Mesothelial cell of epicardium (in vitro differentiated cells): ENCODE data around the gene CACNA1E. TPM values are rescaled to one million over a fixed set of nuclear protein-coding genes. Genes with fewer than 3 reads are reported as not detected.
"Not testable (repeated sequence)": the region's sequence is repeated elsewhere in the genome, so short reads cannot be mapped to it uniquely, and the experiment has no call there.

ENCODE experiments used
- DNase-seq, 2 experiments: peaks; one replicate each; pipeline ENCODE4 v3.0.0; 2021; ENCODE audit warnings: low spot score in 2 of 2; ENCODE audit not compliant: unreplicated experiment in 2 of 2
- H3K27ac Mint-ChIP-seq: 2 replicates; pipeline ENCODE4 v1.8.0; 2021; ENCODE audit warnings: mixed read lengths
- H3K27me3 Mint-ChIP-seq: 2 replicates; pipeline ENCODE4 v1.8.0; 2021; ENCODE audit warnings: low read depth, mixed read lengths
- H3K36me3 Mint-ChIP-seq: 2 replicates; pipeline ENCODE4 v1.8.0; 2021; ENCODE audit warnings: mixed read lengths
- H3K4me1 Mint-ChIP-seq: 2 replicates; pipeline ENCODE4 v1.8.0; 2021; ENCODE audit warnings: mixed read lengths
- H3K4me3 Mint-ChIP-seq: 2 replicates; pipeline ENCODE4 v1.8.0; 2021; ENCODE audit warnings: mild to moderate bottlenecking, moderate library complexity, mixed read lengths
- H3K9me3 Mint-ChIP-seq: 2 replicates; pipeline ENCODE4 v1.8.0; 2021; ENCODE audit warnings: mixed read lengths
- CTCF ChIP-seq: fragments of 200-600 bp; sonication (generic); IDR thresholded peaks from one replicate; pipeline ENCODE4 v1.5.0; 2021; ENCODE audit warnings: antibody characterized with exemption; ENCODE audit not compliant: unreplicated experiment
- total RNA-seq: library from RNA; stranded (reverse); gene quantifications from 3 replicates; pipeline ENCODE4 v1.2.1, GENCODE V29; 2021

The CACNA1E gene
- total RNA-seq, 1 donor from 2014 or later, result 0.60 TPM

DNA sequence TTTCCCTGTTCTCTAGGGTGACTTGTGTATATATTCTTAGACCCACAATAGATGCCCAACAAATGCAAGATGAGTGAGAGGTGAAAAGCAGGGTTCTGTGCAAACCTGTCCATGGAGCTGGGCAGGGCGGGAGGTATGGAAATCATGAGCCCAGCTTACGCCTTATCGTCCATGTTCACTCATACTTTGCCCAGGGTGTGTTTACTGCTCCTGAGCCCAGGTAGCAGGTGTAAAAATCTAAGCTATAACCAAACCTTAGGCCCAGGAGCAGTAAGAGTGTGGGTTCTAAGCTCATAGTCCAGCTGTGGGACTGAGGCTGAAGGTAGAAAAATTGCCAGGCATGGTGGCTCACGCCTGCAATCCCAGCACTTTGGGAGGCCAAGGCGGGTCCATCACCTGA lies 48.1 kb downstream of the CACNA1E start:
- Mint-ChIP-seq H3K27ac (no peak overlapping the region), H3K27me3 (peaks cover 20% of the 10 kb centered on the region), H3K4me1 (no peaks in the 10 kb centered on the region), H3K4me3 (no peak overlapping the region), H3K36me3 (no peaks in the 10 kb centered on the region), H3K9me3 (peaks cover 13% of the 10 kb centered on the region)
- DNase-seq, result no peak
- TF ChIP-seq CTCF, result no peak

- H3K27me3 Mint-ChIP-seq, result peaks cover 23% of the 10 kb centered on the region
- peaks cover 13% of the 10 kb centered on the region for H3K9me3 Mint-ChIP-seq
- no peak for TF ChIP-seq CTCF
- no peak for DNase-seq
- H3K36me3 Mint-ChIP-seq, result no peaks in the 10 kb centered on the region
- no peaks in the 10 kb centered on the region for H3K4me1 Mint-ChIP-seq
- no peak overlapping the region for H3K4me3 Mint-ChIP-seq
- H3K27ac Mint-ChIP-seq, result no peak overlapping the region
Measured at GRCh38 chr1:181531951-181532600, 48.8 kb downstream of the CACNA1E start.

- H3K4me3 Mint-ChIP-seq, result no peak overlapping the region
- H3K27me3 Mint-ChIP-seq, result peaks cover 60% of the 10 kb centered on the region
- no peak for DNase-seq
Measured at GRCh38 chr1:181538836-181539235, 55.5 kb downstream of the CACNA1E start.

GRCh38 chr1:181541458-181541857 lies 58.1 kb downstream of the CACNA1E start:
- Mint-ChIP-seq H3K36me3 (no peaks in the 10 kb centered on the region), H3K9me3 (no peaks in the 10 kb centered on the region), H3K4me1 (peaks cover 1% of the 10 kb centered on the region), H3K27me3 (peaks cover 78% of the 10 kb centered on the region), H3K27ac (no peak overlapping the region), H3K4me3 (no peak overlapping the region)
- DNase-seq, result no peak
- no peak for TF ChIP-seq CTCF

More at GRCh38 chr1:181538836-181539235, 55.5 kb downstream of the CACNA1E start:
- TF ChIP-seq CTCF, result no peak
- H3K9me3 Mint-ChIP-seq, result no peaks in the 10 kb centered on the region
- no peaks in the 10 kb centered on the region for H3K36me3 Mint-ChIP-seq
- no peaks in the 10 kb centered on the region for H3K4me1 Mint-ChIP-seq
- no peak overlapping the region for H3K27ac Mint-ChIP-seq

DNA sequence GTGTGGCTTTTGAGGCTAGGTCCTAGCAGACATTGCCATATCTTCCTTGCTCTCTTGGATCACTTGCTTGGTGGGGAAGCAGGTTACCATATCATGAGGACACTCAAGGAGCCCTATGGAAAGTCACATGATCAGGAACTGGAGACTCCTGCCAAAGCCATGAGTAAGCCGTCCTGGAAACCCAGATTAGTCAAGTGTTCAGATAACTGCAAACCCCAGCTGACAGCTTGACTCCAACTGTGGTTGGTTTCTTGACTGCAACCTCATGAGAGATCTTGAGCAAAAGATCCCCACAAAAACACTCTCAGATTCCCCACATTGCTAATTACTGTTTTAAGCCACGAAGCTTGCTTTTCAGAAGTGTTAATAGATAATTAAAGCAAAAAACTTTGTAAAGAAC lies 58.6 kb downstream of the CACNA1E start:
- Mint-ChIP-seq H3K36me3 (no peaks in the 10 kb centered on the region), H3K4me1 (peaks cover 6% of the 10 kb centered on the region), H3K9me3 (no peaks in the 10 kb centered on the region), H3K27ac (no peak overlapping the region), H3K27me3 (peaks cover 79% of the 10 kb centered on the region), H3K4me3 (no peak overlapping the region)
- DNase-seq, result no peak
- no peak for TF ChIP-seq CTCF

DNA sequence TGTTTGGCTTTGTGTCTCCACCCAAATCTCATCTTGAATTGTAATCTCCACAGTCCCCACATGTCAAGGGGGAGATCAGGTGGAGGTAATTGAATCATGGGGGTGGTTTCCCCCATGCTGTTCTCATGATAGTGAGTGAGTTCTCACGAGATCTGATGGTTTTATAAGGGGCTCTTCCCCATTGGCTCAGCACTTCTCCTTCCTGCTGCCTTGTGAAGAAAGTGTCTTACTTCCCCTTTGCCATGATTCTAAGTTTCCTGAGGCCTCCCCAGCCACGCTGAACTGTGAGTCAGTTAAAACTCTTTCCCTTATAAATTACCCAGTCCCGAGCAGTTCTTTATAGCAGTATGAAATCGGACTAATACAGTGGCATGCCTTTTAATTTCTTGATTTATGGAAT lies 59.1 kb downstream of the CACNA1E start:
- Mint-ChIP-seq H3K4me1 (peaks cover 11% of the 10 kb centered on the region), H3K27me3 (peaks cover 82% of the 10 kb centered on the region)
- H3K9me3 Mint-ChIP-seq, H3K36me3 Mint-ChIP-seq, DNase-seq, H3K27ac Mint-ChIP-seq, H3K4me3 Mint-ChIP-seq: not testable (repeated sequence)
